Glomerular endothelial cell (primary cell): ENCODE data around the gene ARID5B. TPM values are rescaled to one million over a fixed set of nuclear protein-coding genes. Genes with fewer than 3 reads are reported as not detected.

Experiments used
- DNase-seq: peaks from one replicate; pipeline ENCODE4 v3.0.0-alpha.2; 2011; ENCODE audit warnings: low read depth, low spot score; ENCODE audit errors: extremely low read depth
- total RNA-seq: library from RNA; depleted of rRNA; stranded (reverse); fragments of >200 nt; gene quantifications from 2 replicates; pipeline ENCODE4 v1.2.3, GENCODE V29; 2015

ARID5B gene
- total RNA-seq, 1 donor from 2014 or later, result 9.9 TPM

GRCh38 chr10:62085821-62086220, 184.3 kb downstream of the ARID5B start:
- DNase-seq, result no peak

- no peak for DNase-seq
Measured at GRCh38 chr10:62087329-62087728, 185.8 kb downstream of the ARID5B start.

- no peak for DNase-seq
Measured at GRCh38 chr10:62088786-62089185, 187.3 kb downstream of the ARID5B start.

GRCh38 chr10:62092301-62093030, 191.0 kb downstream of the ARID5B start:
- no peak for DNase-seq

- no peak for DNase-seq
Measured at GRCh38 chr10:62093863-62094291, 192.4 kb downstream of the ARID5B start.

- DNase-seq, result no peak
Measured at GRCh38 chr10:62095181-62096122, 194.0 kb downstream of the ARID5B start.

- DNase-seq, result no peak
Measured at GRCh38 chr10:62096256-62096933, 194.9 kb downstream of the ARID5B start.

- no peak for DNase-seq
Measured at GRCh38 chr10:62098278-62099121, 197.0 kb downstream of the ARID5B start.

GRCh38 chr10:62099299-62099698, 197.8 kb downstream of the ARID5B start:
- DNase-seq, result no peak

- no peak for DNase-seq
Measured at GRCh38 chr10:62103857-62104256, 202.4 kb downstream of the ARID5B start.

GRCh38 chr10:62106929-62107519, 205.5 kb downstream of the ARID5B start:
- no peak for DNase-seq

- no peak for DNase-seq
Measured at GRCh38 chr10:62108759-62109586, 207.5 kb downstream of the ARID5B start.

- DNase-seq, result no peak
Measured at GRCh38 chr10:62109587-62110293, 208.2 kb downstream of the ARID5B start.

- no peak for DNase-seq
Measured at GRCh38 chr10:62112300-62112699, 210.8 kb downstream of the ARID5B start.

- no peak for DNase-seq
Measured at GRCh38 chr10:62112963-62113362, 211.5 kb downstream of the ARID5B start.

- DNase-seq, result no peak
Measured at GRCh38 chr10:62113680-62114079, 212.2 kb downstream of the ARID5B start.

- DNase-seq, result no peak
Measured at GRCh38 chr10:62115321-62115720, 213.8 kb downstream of the ARID5B start.

GRCh38 chr10:62115842-62116241, 214.3 kb downstream of the ARID5B start:
- no peak for DNase-seq
